ENCODE results near the gene IL12RB1. TPM values are rescaled to one million over a fixed set of nuclear protein-coding genes. Genes with fewer than 3 reads are reported as not detected.

IL12RB1 gene
- not detected for polyA plus RNA-seq (2013, experiment 1 of 2)
- polyA plus RNA-seq (2013, experiment 2 of 2) = not detected

GRCh38 chr19:18086590-18087138, at the start of gene IL12RB1:
Gene IL12RB1 (minus strand): TSS chr19:18086934. CDS start chr19:18086823, 111 bp downstream.
- Histone ChIP-seq H3K27ac (ENCODE audit: low read depth, low read length) (no peak within 1 kb of the TSS), H3K4me3 (ENCODE audit: low read length) (no peak within 1 kb of the TSS), H3K9me3 (ENCODE audit: insufficient read depth, low read depth, low read length) (no peaks in the 10 kb centered on the region), H3K27me3 (ENCODE audit: insufficient read depth, low read length) (no peaks in the 10 kb centered on the region), H3K4me1 (ENCODE audit: insufficient read depth, low read length) (no peaks in the 10 kb centered on the region), H3K9ac (ENCODE audit: low read depth, low read length) (no peak within 1 kb of the TSS), H3K36me3 (ENCODE audit: insufficient read depth, low read length) (no peaks in the 10 kb centered on the region)
- WGBS = 76% methylated on average over 12 of the region's 12 CpGs

GRCh38 chr19:18135712-18136584, 49.2 kb upstream of the IL12RB1 start:
- H3K27ac ChIP-seq (ENCODE audit: low read depth, low read length) = no peak overlapping the region
- WGBS = 94% methylated on average over 18 of the region's 18 CpGs
- no peaks in the 10 kb centered on the region for H3K9me3 ChIP-seq (ENCODE audit: insufficient read depth, low read depth, low read length)
- no peaks in the 10 kb centered on the region for H3K4me1 ChIP-seq (ENCODE audit: insufficient read depth, low read length)
- no peak overlapping the region for H3K4me3 ChIP-seq (ENCODE audit: low read length)
- no peaks in the 10 kb centered on the region for H3K27me3 ChIP-seq (ENCODE audit: insufficient read depth, low read length)
- H3K9ac ChIP-seq (ENCODE audit: low read depth, low read length) = no peak overlapping the region
- H3K36me3 ChIP-seq (ENCODE audit: insufficient read depth, low read length) = peaks cover 40% of the 10 kb centered on the region

- Histone ChIP-seq H3K4me1 (ENCODE audit: insufficient read depth, low read length) (no peaks in the 10 kb centered on the region), H3K9ac (ENCODE audit: low read depth, low read length) (no peak overlapping the region), H3K36me3 (ENCODE audit: insufficient read depth, low read length) (peaks cover 51% of the 10 kb centered on the region), H3K27ac (ENCODE audit: low read depth, low read length) (no peak overlapping the region), H3K4me3 (ENCODE audit: low read length) (no peak overlapping the region), H3K9me3 (ENCODE audit: insufficient read depth, low read depth, low read length) (no peaks in the 10 kb centered on the region), H3K27me3 (ENCODE audit: insufficient read depth, low read length) (no peaks in the 10 kb centered on the region)
- 89% methylated on average over 31 of the region's 31 CpGs for WGBS
Measured at GRCh38 chr19:18131841-18132596, 45.3 kb upstream of the IL12RB1 start.

- H3K27me3 ChIP-seq (ENCODE audit: insufficient read depth, low read length) = no peaks in the 10 kb centered on the region
- no peaks in the 10 kb centered on the region for H3K9me3 ChIP-seq (ENCODE audit: insufficient read depth, low read depth, low read length)
- H3K36me3 ChIP-seq (ENCODE audit: insufficient read depth, low read length) = peaks cover 52% of the 10 kb centered on the region
- no peak overlapping the region for H3K9ac ChIP-seq (ENCODE audit: low read depth, low read length)
- 97% methylated on average over 21 of the region's 21 CpGs for WGBS
- no peaks in the 10 kb centered on the region for H3K4me1 ChIP-seq (ENCODE audit: insufficient read depth, low read length)
- H3K27ac ChIP-seq (ENCODE audit: low read depth, low read length) = no peak overlapping the region
- H3K4me3 ChIP-seq (ENCODE audit: low read length) = no peak overlapping the region
Measured at GRCh38 chr19:18130523-18131242, 43.9 kb upstream of the IL12RB1 start.

GRCh38 chr19:18128805-18129204, 42.1 kb upstream of the IL12RB1 start:
- H3K27ac ChIP-seq (ENCODE audit: low read depth, low read length) = no peak overlapping the region
- H3K36me3 ChIP-seq (ENCODE audit: insufficient read depth, low read length) = peaks cover 55% of the 10 kb centered on the region

GRCh38 chr19:18128044-18128443, 41.3 kb upstream of the IL12RB1 start:
- Histone ChIP-seq H3K4me3 (ENCODE audit: low read length) (no peak overlapping the region), H3K9ac (ENCODE audit: low read depth, low read length) (no peak overlapping the region), H3K36me3 (ENCODE audit: insufficient read depth, low read length) (peaks cover 55% of the 10 kb centered on the region), H3K27ac (ENCODE audit: low read depth, low read length) (no peak overlapping the region), H3K4me1 (ENCODE audit: insufficient read depth, low read length) (no peaks in the 10 kb centered on the region), H3K9me3 (ENCODE audit: insufficient read depth, low read depth, low read length) (no peaks in the 10 kb centered on the region), H3K27me3 (ENCODE audit: insufficient read depth, low read length) (no peaks in the 10 kb centered on the region)
- WGBS = 86% methylated on average over 3 of the region's 3 CpGs

More at GRCh38 chr19:18128805-18129204, 42.1 kb upstream of the IL12RB1 start:
- no peak overlapping the region for H3K4me3 ChIP-seq (ENCODE audit: low read length)
- no peaks in the 10 kb centered on the region for H3K4me1 ChIP-seq (ENCODE audit: insufficient read depth, low read length)
- no peaks in the 10 kb centered on the region for H3K9me3 ChIP-seq (ENCODE audit: insufficient read depth, low read depth, low read length)
- 96% methylated on average over 12 of the region's 12 CpGs for WGBS
- no peak overlapping the region for H3K9ac ChIP-seq (ENCODE audit: low read depth, low read length)
- no peaks in the 10 kb centered on the region for H3K27me3 ChIP-seq (ENCODE audit: insufficient read depth, low read length)

GRCh38 chr19:18126097-18126496, 39.4 kb upstream of the IL12RB1 start:
- Histone ChIP-seq H3K9ac (ENCODE audit: low read depth, low read length) (no peak overlapping the region), H3K27ac (ENCODE audit: low read depth, low read length) (no peak overlapping the region), H3K9me3 (ENCODE audit: insufficient read depth, low read depth, low read length) (no peaks in the 10 kb centered on the region), H3K4me3 (ENCODE audit: low read length) (no peak overlapping the region), H3K4me1 (ENCODE audit: insufficient read depth, low read length) (no peaks in the 10 kb centered on the region), H3K36me3 (ENCODE audit: insufficient read depth, low read length) (peaks cover 50% of the 10 kb centered on the region), H3K27me3 (ENCODE audit: insufficient read depth, low read length) (no peaks in the 10 kb centered on the region)
- WGBS = 92% methylated on average over 2 of the region's 2 CpGs

- peaks cover 35% of the 10 kb centered on the region for H3K36me3 ChIP-seq (ENCODE audit: insufficient read depth, low read length)
Measured at GRCh38 chr19:18123819-18124218, 37.1 kb upstream of the IL12RB1 start.

GRCh38 chr19:18122860-18123795, 36.4 kb upstream of the IL12RB1 start:
- Histone ChIP-seq H3K9ac (ENCODE audit: low read depth, low read length) (no peak overlapping the region; the same call in 1 of the 2 replicates), H3K4me3 (ENCODE audit: low read length) (no peak overlapping the region), H3K27me3 (ENCODE audit: insufficient read depth, low read length) (no peaks in the 10 kb centered on the region), H3K27ac (ENCODE audit: low read depth, low read length) (no peak overlapping the region), H3K4me1 (ENCODE audit: insufficient read depth, low read length) (no peaks in the 10 kb centered on the region), H3K36me3 (ENCODE audit: insufficient read depth, low read length) (peaks cover 29% of the 10 kb centered on the region), H3K9me3 (ENCODE audit: insufficient read depth, low read depth, low read length) (no peaks in the 10 kb centered on the region)
- WGBS = 96% methylated on average over 27 of the region's 27 CpGs

More at GRCh38 chr19:18123819-18124218, 37.1 kb upstream of the IL12RB1 start:
- Histone ChIP-seq H3K27me3 (ENCODE audit: insufficient read depth, low read length) (no peaks in the 10 kb centered on the region), H3K27ac (ENCODE audit: low read depth, low read length) (no peak overlapping the region), H3K9me3 (ENCODE audit: insufficient read depth, low read depth, low read length) (no peaks in the 10 kb centered on the region), H3K9ac (ENCODE audit: low read depth, low read length) (no peak overlapping the region), H3K4me3 (ENCODE audit: low read length) (no peak overlapping the region), H3K4me1 (ENCODE audit: insufficient read depth, low read length) (no peaks in the 10 kb centered on the region)
- WGBS = 94% methylated on average over 26 of the region's 26 CpGs

GRCh38 chr19:18122424-18122823, 35.7 kb upstream of the IL12RB1 start:
- H3K36me3 ChIP-seq (ENCODE audit: insufficient read depth, low read length) = peaks cover 24% of the 10 kb centered on the region
- peaks cover under 1% of the 10 kb centered on the region; the same call in 1 of the 2 replicates for H3K4me1 ChIP-seq (ENCODE audit: insufficient read depth, low read length)
- H3K27ac ChIP-seq (ENCODE audit: low read depth, low read length) = no peak overlapping the region
- H3K9ac ChIP-seq (ENCODE audit: low read depth, low read length) = no peak overlapping the region
- H3K4me3 ChIP-seq (ENCODE audit: low read length) = no peak overlapping the region
- WGBS = 95% methylated on average over 7 of the region's 7 CpGs
- no peaks in the 10 kb centered on the region for H3K27me3 ChIP-seq (ENCODE audit: insufficient read depth, low read length)
- no peaks in the 10 kb centered on the region for H3K9me3 ChIP-seq (ENCODE audit: insufficient read depth, low read depth, low read length)

Data from HUES64 (cell line).